ENCODE data around the gene AFF3.

Gene AFF3

GRCh38 chr2:99597616-99598015, 544.8 kb downstream of the AFF3 start:
- TF ChIP-seq SIN3A (IDR thresholded peaks at IDR 0.05; ENCODE audit: borderline replicate concordance, insufficient read depth, low read length): no peak
- no peak for TF ChIP-seq FOXP2 (optimal IDR thresholded peaks at IDR 0.05; ENCODE audit: borderline replicate concordance, extremely low read depth, extremely low read length, insufficient read depth)
- TF ChIP-seq, protein P1, sequence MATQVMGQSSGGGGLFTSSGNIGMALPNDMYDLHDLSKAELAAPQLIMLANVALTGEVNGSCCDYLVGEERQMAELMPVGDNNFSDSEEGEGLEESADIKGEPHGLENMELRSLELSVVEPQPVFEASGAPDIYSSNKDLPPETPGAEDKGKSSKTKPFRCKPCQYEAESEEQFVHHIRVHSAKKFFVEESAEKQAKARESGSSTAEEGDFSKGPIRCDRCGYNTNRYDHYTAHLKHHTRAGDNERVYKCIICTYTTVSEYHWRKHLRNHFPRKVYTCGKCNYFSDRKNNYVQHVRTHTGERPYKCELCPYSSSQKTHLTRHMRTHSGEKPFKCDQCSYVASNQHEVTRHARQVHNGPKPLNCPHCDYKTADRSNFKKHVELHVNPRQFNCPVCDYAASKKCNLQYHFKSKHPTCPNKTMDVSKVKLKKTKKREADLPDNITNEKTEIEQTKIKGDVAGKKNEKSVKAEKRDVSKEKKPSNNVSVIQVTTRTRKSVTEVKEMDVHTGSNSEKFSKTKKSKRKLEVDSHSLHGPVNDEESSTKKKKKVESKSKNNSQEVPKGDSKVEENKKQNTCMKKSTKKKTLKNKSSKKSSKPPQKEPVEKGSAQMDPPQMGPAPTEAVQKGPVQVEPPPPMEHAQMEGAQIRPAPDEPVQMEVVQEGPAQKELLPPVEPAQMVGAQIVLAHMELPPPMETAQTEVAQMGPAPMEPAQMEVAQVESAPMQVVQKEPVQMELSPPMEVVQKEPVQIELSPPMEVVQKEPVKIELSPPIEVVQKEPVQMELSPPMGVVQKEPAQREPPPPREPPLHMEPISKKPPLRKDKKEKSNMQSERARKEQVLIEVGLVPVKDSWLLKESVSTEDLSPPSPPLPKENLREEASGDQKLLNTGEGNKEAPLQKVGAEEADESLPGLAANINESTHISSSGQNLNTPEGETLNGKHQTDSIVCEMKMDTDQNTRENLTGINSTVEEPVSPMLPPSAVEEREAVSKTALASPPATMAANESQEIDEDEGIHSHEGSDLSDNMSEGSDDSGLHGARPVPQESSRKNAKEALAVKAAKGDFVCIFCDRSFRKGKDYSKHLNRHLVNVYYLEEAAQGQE (IDR thresholded peaks at IDR 0.05; ENCODE audit: insufficient read depth in 1 of 2, low read depth in 2 of 2, low read length in 2 of 2): no peak
- TF ChIP-seq POLR2AphosphoS5 (IDR thresholded peaks at IDR 0.05; ENCODE audit: low read depth, low read length): no peak
- no peak for TF ChIP-seq TAF1 (IDR thresholded peaks at IDR 0.05; ENCODE audit: borderline replicate concordance, insufficient read depth, low read length)

GRCh38 chr2:99595373-99595772, 547.0 kb downstream of the AFF3 start:
- TF ChIP-seq TAF1 (IDR thresholded peaks at IDR 0.05; ENCODE audit: borderline replicate concordance, insufficient read depth, low read length): no peak

DNA sequence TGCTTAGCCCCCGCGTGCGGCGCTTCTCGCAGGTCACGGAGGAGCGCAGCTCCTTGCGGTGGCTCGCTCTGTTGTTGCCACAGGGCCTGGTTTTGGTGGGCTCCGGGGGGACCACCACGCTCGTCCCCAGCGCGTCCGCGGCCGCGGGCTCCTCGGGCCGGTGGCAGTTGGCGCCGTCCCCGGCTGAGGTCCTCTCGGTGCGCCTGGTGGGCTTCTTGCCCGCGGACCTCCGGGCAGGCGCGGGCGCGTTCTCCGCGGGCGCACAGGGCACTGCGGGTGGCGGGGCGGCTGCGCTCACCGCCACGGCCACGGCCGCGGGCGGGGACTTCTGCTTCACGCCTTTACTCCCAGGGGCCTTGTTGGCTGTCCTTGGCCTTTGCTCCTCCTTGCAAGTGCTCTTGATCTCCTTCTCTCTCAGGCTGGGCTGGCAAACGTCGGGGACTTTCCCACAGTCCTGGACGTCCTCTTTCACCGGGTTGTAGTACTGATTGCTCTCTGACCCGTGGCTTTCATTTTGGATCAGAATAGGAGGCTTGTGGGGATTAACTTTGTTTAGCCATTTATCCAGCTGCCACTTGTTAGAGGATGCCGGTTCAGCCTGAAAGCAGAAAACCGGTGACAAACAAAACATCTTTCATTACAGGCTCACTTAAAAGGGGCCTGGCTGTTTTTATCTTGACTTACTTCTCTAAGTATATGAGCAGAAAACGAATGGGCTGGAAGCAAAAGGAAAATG, 548.5 kb downstream of the AFF3 start:
- TF ChIP-seq TAF1 (IDR thresholded peaks at IDR 0.05; ENCODE audit: borderline replicate concordance, insufficient read depth, low read length) (no peak), FOXP2 (optimal IDR thresholded peaks at IDR 0.05; ENCODE audit: borderline replicate concordance, extremely low read depth, extremely low read length, insufficient read depth) (no peak), POLR2AphosphoS5 (IDR thresholded peaks at IDR 0.05; ENCODE audit: low read depth, low read length) (no peak), SIN3A (IDR thresholded peaks at IDR 0.05; ENCODE audit: borderline replicate concordance, insufficient read depth, low read length) (no peak)
- TF ChIP-seq, protein P1 (IDR thresholded peaks at IDR 0.05; ENCODE audit: insufficient read depth in 1 of 2, low read depth in 2 of 2, low read length in 2 of 2): no peak

DNA sequence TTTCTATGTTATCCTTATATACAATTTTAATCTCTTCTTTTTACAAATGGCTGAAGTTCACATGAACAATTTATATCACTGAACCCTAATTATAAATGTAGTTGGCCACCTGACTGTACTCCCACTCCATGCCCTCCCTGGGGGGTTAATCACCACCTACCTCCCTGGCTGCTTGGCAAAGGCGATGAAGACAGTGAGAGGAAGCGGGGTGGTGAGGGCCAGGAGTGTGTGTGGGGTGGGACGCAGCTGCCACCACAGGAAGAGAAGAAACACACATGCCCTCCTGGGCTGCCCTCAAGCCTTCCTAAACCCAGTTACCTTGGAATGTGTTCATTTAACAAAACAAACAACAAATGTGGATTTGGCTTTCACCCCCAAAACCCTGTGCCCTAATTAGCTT, 565.6 kb downstream of the AFF3 start:
- no peak for TF ChIP-seq FOXP2 (optimal IDR thresholded peaks at IDR 0.05; ENCODE audit: borderline replicate concordance, extremely low read depth, extremely low read length, insufficient read depth)
- TF ChIP-seq, protein P1 (IDR thresholded peaks at IDR 0.05; ENCODE audit: insufficient read depth in 1 of 2, low read depth in 2 of 2, low read length in 2 of 2): no peak

- TF ChIP-seq TAF1 (IDR thresholded peaks at IDR 0.05; ENCODE audit: borderline replicate concordance, insufficient read depth, low read length) (no peak), FOXP2 (optimal IDR thresholded peaks at IDR 0.05; ENCODE audit: borderline replicate concordance, extremely low read depth, extremely low read length, insufficient read depth) (no peak), POLR2AphosphoS5 (IDR thresholded peaks at IDR 0.05; ENCODE audit: low read depth, low read length) (no peak), SIN3A (IDR thresholded peaks at IDR 0.05; ENCODE audit: borderline replicate concordance, insufficient read depth, low read length) (no peak)
- TF ChIP-seq, protein P1 (IDR thresholded peaks at IDR 0.05; ENCODE audit: insufficient read depth in 1 of 2, low read depth in 2 of 2, low read length in 2 of 2): no peak
Observed at GRCh38 chr2:99573634-99574251, 568.6 kb downstream of the AFF3 start.

All from PFSK-1 (cell line).